H9 (cell line): ENCODE data around the gene AMMECR1L. TPM values are rescaled to one million over a fixed set of nuclear protein-coding genes. Genes with fewer than 3 reads are reported as not detected.

Source experiments
- DNase-seq: peaks from one replicate; pipeline ENCODE4 v3.0.0-alpha.2; 2017
- H2AFZ ChIP-seq: one replicate; pipeline ENCODE4 v1.6.1; 2013; ENCODE audit warnings: mild to moderate bottlenecking, low read length, control low read depth, moderate library complexity
- H2AK5ac ChIP-seq: 2 replicates; pipeline ENCODE4 v1.6.1; 2013; ENCODE audit warnings: low read length, control low read depth, mixed read lengths; ENCODE audit not compliant: insufficient read length
- H2BK120ac ChIP-seq: one replicate; pipeline ENCODE4 v1.6.1; 2013; ENCODE audit warnings: low read depth, mild to moderate bottlenecking, low read length, control low read depth, inconsistent platforms; ENCODE audit not compliant: poor library complexity, severe bottlenecking
- H2BK12ac ChIP-seq: 2 replicates; pipeline ENCODE4 v1.6.1; 2013; ENCODE audit warnings: low read length, control low read depth, mixed read lengths, low read depth; ENCODE audit not compliant: insufficient read length
- H2BK15ac ChIP-seq: 2 replicates; pipeline ENCODE4 v1.6.1; 2013; ENCODE audit warnings: low read depth, low read length, control low read depth
- H2BK20ac ChIP-seq: one replicate; pipeline ENCODE4 v1.6.1; 2013; ENCODE audit warnings: low read depth, mild to moderate bottlenecking, low read length, control low read depth, inconsistent platforms; ENCODE audit not compliant: poor library complexity, severe bottlenecking
- H2BK5ac ChIP-seq: 2 replicates; pipeline ENCODE4 v1.6.1; 2013; ENCODE audit warnings: low read length, control low read depth, mixed read lengths; ENCODE audit not compliant: insufficient read length
- H3K14ac ChIP-seq: 2 replicates; pipeline ENCODE4 v1.6.1; 2013; ENCODE audit warnings: low read length, control low read depth; ENCODE audit not compliant: insufficient read depth
- H3K18ac ChIP-seq: 2 replicates; pipeline ENCODE4 v1.6.1; 2013; ENCODE audit warnings: low read depth, mild to moderate bottlenecking, mixed read lengths, low read length, control low read depth; ENCODE audit not compliant: insufficient read length
- H3K23ac ChIP-seq: 2 replicates; pipeline ENCODE4 v1.6.1; 2013; ENCODE audit warnings: low read length, control low read depth, mixed read lengths, low read depth; ENCODE audit not compliant: insufficient read length
- H3K23me2 ChIP-seq: 2 replicates; pipeline ENCODE4 v1.6.1; 2013; ENCODE audit warnings: low read depth, mild to moderate bottlenecking, mixed read lengths, low read length, control low read depth; ENCODE audit not compliant: insufficient read length, poor library complexity, severe bottlenecking
- H3K27ac ChIP-seq: 2 replicates; pipeline ENCODE4 v1.5.1; 2013; ENCODE audit warnings: low read length, control low read depth, mixed read lengths, low read depth; ENCODE audit not compliant: insufficient read length
- H3K27me3 ChIP-seq: 2 replicates; pipeline ENCODE4 v1.6.1; 2013; ENCODE audit warnings: low read length, control low read depth, inconsistent platforms; ENCODE audit not compliant: insufficient read depth
- H3K4ac ChIP-seq: 2 replicates; pipeline ENCODE4 v1.6.1; 2013; ENCODE audit warnings: low read depth, mild to moderate bottlenecking, control low read depth, inconsistent platforms, low read length, moderate library complexity
- H3K4me1 ChIP-seq: 2 replicates; pipeline ENCODE4 v1.6.1; 2013; ENCODE audit warnings: low read length, control low read depth, inconsistent platforms; ENCODE audit not compliant: insufficient read depth
- H3K4me2 ChIP-seq: 2 replicates; pipeline ENCODE4 v1.6.1; 2013; ENCODE audit warnings: low read length, control low read depth, mixed read lengths; ENCODE audit not compliant: insufficient read length, insufficient read depth
- H3K56ac ChIP-seq: 2 replicates; pipeline ENCODE4 v1.6.1; 2013; ENCODE audit warnings: low read depth, mild to moderate bottlenecking, mixed read lengths, low read length, control low read depth; ENCODE audit not compliant: insufficient read length
- H3K79me1 ChIP-seq: 2 replicates; pipeline ENCODE4 v1.6.1; 2013; ENCODE audit warnings: low read depth, mild to moderate bottlenecking, moderate library complexity, low read length, control low read depth, inconsistent platforms; ENCODE audit not compliant: insufficient read depth, poor library complexity, severe bottlenecking
- H3K79me2 ChIP-seq: 2 replicates; pipeline ENCODE4 v1.6.1; 2013; ENCODE audit warnings: low read length, control low read depth, inconsistent platforms; ENCODE audit not compliant: insufficient read depth
- H3K9ac ChIP-seq: 2 replicates; pipeline ENCODE4 v1.6.1; 2013; ENCODE audit warnings: low read length, control low read depth, mixed read lengths; ENCODE audit not compliant: insufficient read length; ENCODE audit errors: extremely low read depth
- H3K9me3 ChIP-seq: one replicate; pipeline ENCODE4 v1.6.1; 2013; ENCODE audit warnings: low read depth, low read length, inconsistent platforms; ENCODE audit not compliant: control insufficient read depth
- H3T11ph ChIP-seq: one replicate; pipeline ENCODE4 v1.6.1; 2013; ENCODE audit warnings: mild to moderate bottlenecking, low read length, control low read depth, inconsistent platforms
- H4K20me1 ChIP-seq: one replicate; pipeline ENCODE4 v1.6.1; 2013; ENCODE audit not compliant: control insufficient read depth, insufficient read length, insufficient read depth
- H4K5ac ChIP-seq: 2 replicates; pipeline ENCODE4 v1.6.1; 2013; ENCODE audit warnings: low read depth, mild to moderate bottlenecking, mixed read lengths, low read length, control low read depth; ENCODE audit not compliant: insufficient read length
- H4K8ac ChIP-seq: replicated peaks from 2 replicates; pipeline ENCODE4 v1.6.1; 2013; ENCODE audit warnings: low read length, control low read depth, mixed read lengths, low read depth; ENCODE audit not compliant: insufficient read length
- H4K91ac ChIP-seq: 2 replicates; pipeline ENCODE4 v1.6.1; 2013; ENCODE audit warnings: low read depth, mild to moderate bottlenecking, moderate library complexity, mixed read lengths, low read length, control low read depth; ENCODE audit not compliant: insufficient read length
- H3K27ac Mint-ChIP-seq, 3 experiments: 2 replicates in 2 of 3; 3 replicates in 1 of 3; pipeline ENCODE4 v1.8.0; 2020 to 2021; ENCODE audit warnings: mixed read lengths in 3 of 3, mild to moderate bottlenecking in 1 of 3, moderate library complexity in 1 of 3
- H3K27me3 Mint-ChIP-seq: 2 replicates; pipeline ENCODE4 v1.8.0; 2021; ENCODE audit warnings: low read depth, mild to moderate bottlenecking, moderate library complexity, mixed read lengths
- H3K36me3 Mint-ChIP-seq, 3 experiments: 2 replicates in 2 of 3; 3 replicates in 1 of 3; pipeline ENCODE4 v1.8.0; 2020 to 2021; ENCODE audit warnings: low read depth in 3 of 3, mixed read lengths in 3 of 3; ENCODE audit not compliant: insufficient read depth in 1 of 3
- H3K4me1 Mint-ChIP-seq, 2 experiments: 2 replicates each; pipeline ENCODE4 v1.8.0; 2020; ENCODE audit warnings: mixed read lengths in 2 of 2
- H3K4me3 Mint-ChIP-seq, 2 experiments: 2 replicates in 1 of 2; 3 replicates in 1 of 2; pipeline ENCODE4 v1.8.0; 2020 to 2021; ENCODE audit warnings: mild to moderate bottlenecking in 2 of 2, mixed read lengths in 2 of 2, moderate library complexity in 1 of 2
- H3K9me3 Mint-ChIP-seq, 2 experiments: 2 replicates in 1 of 2; 3 replicates in 1 of 2; pipeline ENCODE4 v1.8.0; 2020; ENCODE audit warnings: mild to moderate bottlenecking in 2 of 2, mixed read lengths in 2 of 2, moderate library complexity in 1 of 2
- total RNA-seq: library from RNA; stranded (reverse); gene quantifications from 2 replicates; pipeline ENCODE4 v1.2.1, GENCODE V29; 2021
- TF ChIP-seq, protein P1 (sequence below): fragments of 200-600 bp; sonication (generic); conservative IDR thresholded peaks from 3 replicates; pipeline ENCODE4 v1.8.0; 2021; ENCODE audit warnings: antibody characterized with exemption, mild to moderate bottlenecking

AMMECR1L gene
- total RNA-seq, 1 experiment from 2014 or later, result 20.0 TPM

DNA sequence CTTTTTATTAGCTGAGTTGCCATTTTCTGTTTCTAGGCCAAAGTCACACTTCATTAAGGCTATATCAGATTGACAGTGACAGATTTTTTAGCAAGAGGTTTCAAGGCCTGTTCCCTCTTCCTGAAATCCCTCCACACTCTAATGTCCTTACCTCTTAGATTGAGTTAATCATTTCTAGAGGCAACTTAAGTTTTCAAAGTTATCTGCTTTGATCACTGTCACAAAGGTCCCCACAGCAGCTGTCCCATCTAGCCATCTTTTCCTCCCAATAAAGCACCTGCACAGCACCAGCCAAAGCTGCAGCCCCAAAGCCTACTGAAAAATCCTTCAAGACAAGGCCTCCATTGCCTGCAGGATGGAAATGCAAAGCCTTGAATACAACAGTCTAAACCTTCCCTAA, 13.4 kb downstream of the AMMECR1L start:
- Histone ChIP-seq H3K9ac (no peak overlapping the region), H3K4me2 (no peak overlapping the region), H3K56ac (no peak overlapping the region), H3K14ac (no peak overlapping the region), H3K27me3 (no peaks in the 10 kb centered on the region), H2BK5ac (no peak overlapping the region), H3K9me3 (no peaks in the 10 kb centered on the region), H2BK12ac (no peak overlapping the region), H3K18ac (no peak overlapping the region), H3T11ph (no peak overlapping the region), H2BK15ac (no peak overlapping the region), H4K5ac (no peak overlapping the region), H4K8ac (no peak overlapping the region), H3K79me1 (peaks cover 11% of the 10 kb centered on the region), H3K4ac (no peak overlapping the region), H2AFZ (no peak overlapping the region), H3K23ac (no peak overlapping the region), H4K91ac (no peak overlapping the region), H3K4me1 (no peaks in the 10 kb centered on the region), H3K27ac (no peak overlapping the region), H4K20me1 (no peaks in the 10 kb centered on the region), H3K79me2 (peaks cover 2% of the 10 kb centered on the region; the same call in 1 of the 2 replicates), H3K23me2 (no peaks in the 10 kb centered on the region), H2BK120ac (no peak overlapping the region), H2AK5ac (no peak overlapping the region), H2BK20ac (no peak overlapping the region)
- H3K27me3 Mint-ChIP-seq, result no peaks in the 10 kb centered on the region
- H3K36me3 Mint-ChIP-seq, result peaks cover 31 to 67% (median 60%) of the 10 kb centered on the region in 3 experiments; a peak in 6 of 7 replicates
- TF ChIP-seq, protein P1, sequence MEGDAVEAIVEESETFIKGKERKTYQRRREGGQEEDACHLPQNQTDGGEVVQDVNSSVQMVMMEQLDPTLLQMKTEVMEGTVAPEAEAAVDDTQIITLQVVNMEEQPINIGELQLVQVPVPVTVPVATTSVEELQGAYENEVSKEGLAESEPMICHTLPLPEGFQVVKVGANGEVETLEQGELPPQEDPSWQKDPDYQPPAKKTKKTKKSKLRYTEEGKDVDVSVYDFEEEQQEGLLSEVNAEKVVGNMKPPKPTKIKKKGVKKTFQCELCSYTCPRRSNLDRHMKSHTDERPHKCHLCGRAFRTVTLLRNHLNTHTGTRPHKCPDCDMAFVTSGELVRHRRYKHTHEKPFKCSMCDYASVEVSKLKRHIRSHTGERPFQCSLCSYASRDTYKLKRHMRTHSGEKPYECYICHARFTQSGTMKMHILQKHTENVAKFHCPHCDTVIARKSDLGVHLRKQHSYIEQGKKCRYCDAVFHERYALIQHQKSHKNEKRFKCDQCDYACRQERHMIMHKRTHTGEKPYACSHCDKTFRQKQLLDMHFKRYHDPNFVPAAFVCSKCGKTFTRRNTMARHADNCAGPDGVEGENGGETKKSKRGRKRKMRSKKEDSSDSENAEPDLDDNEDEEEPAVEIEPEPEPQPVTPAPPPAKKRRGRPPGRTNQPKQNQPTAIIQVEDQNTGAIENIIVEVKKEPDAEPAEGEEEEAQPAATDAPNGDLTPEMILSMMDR, result no peak
- H3K4me1 Mint-ChIP-seq, result peaks cover 14 to 20% of the 10 kb centered on the region in 2 experiments
- H3K4me3 Mint-ChIP-seq, result no peak overlapping the region; a peak in 1 of 5 replicates
- no peak for DNase-seq
- H3K27ac Mint-ChIP-seq, result peak overlapping the region in 2 of 3 experiments; percentile 38 to 69; a peak in 2 of 7 replicates
- H3K9me3 Mint-ChIP-seq, result no peaks in the 10 kb centered on the region
